Measurements from ENCODE around the gene MAML2.

Gene MAML2

GRCh38 chr11:96082002-96082899 lies 260.7 kb downstream of the MAML2 start:
- H3K27ac ChIP-seq: no peak overlapping the region

DNA sequence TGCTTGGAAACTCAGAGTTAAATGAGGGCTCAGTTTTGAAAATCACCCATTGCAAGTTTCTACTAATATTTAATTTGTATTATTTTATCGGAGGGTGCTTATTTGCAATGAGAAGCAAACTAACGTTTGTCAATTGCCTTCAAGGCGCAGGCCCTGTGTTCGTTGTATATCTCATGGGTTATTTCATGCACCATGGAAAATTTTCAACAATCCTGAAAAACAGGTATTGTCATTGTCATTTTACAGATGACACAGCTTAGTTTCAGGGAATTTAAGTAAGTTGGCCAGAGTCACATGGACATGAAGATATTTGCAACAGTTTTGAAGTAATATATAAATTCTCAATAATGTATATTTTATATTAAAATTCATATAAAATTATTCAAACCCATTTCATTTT lies 261.4 kb downstream of the MAML2 start:
- TF ChIP-seq ZFX (IDR thresholded peaks at IDR 0.05) (no peak), CTCF (conservative IDR thresholded peaks at IDR 0.05) (no peak)
- H3K27ac ChIP-seq: no peak overlapping the region

More at GRCh38 chr11:96082002-96082899, 260.7 kb downstream of the MAML2 start:
- TF ChIP-seq CTCF (conservative IDR thresholded peaks at IDR 0.05) (no peak), ZFX (IDR thresholded peaks at IDR 0.05) (no peak)

- TF ChIP-seq ZFX (IDR thresholded peaks at IDR 0.05): no peak
- TF ChIP-seq CTCF (conservative IDR thresholded peaks at IDR 0.05): no peak
- no peak overlapping the region for H3K27ac ChIP-seq
These were observed 263.3 kb downstream of the MAML2 start for GRCh38 chr11:96079691-96080090.

DNA sequence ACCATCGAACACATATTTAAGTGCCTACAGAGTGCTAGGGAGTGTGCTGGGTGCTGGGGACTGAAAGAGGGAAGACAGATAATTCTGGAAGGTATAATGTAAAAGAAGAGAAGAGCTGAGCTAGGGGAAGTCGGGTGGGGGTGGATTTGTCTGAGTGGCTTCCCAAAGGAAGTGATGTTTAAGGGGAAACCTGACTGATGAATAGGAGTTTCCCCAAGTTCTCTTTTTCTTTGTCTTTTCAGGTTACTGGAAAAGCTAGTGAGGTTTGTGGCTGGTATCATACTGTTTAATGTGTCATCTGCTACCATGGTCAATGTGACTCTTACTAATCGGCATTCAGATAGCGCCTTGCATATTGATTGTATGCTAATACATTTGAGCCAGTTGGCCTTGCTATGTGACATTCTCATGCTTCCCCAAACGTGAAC lies 267.4 kb downstream of the MAML2 start:
- TF ChIP-seq ZFX (IDR thresholded peaks at IDR 0.05): no peak
- TF ChIP-seq CTCF (conservative IDR thresholded peaks at IDR 0.05): no peak
- no peak overlapping the region for H3K27ac ChIP-seq

- H3K27ac ChIP-seq: no peak overlapping the region
- no peak for TF ChIP-seq ZFX (IDR thresholded peaks at IDR 0.05)
- no peak for TF ChIP-seq CTCF (conservative IDR thresholded peaks at IDR 0.05)
These were observed 268.3 kb downstream of the MAML2 start for GRCh38 chr11:96074551-96075310.

GRCh38 chr11:96073536-96073935 lies 269.5 kb downstream of the MAML2 start:
- no peak for TF ChIP-seq ZFX (IDR thresholded peaks at IDR 0.05)
- no peak overlapping the region for H3K27ac ChIP-seq

- H3K27ac ChIP-seq: no peak overlapping the region
- TF ChIP-seq CTCF (conservative IDR thresholded peaks at IDR 0.05) (no peak), ZFX (IDR thresholded peaks at IDR 0.05) (no peak)
These were observed 270.4 kb downstream of the MAML2 start for GRCh38 chr11:96072592-96072991.

Data from C4-2B (cell line).